GM18519 (cell line): Measurements from ENCODE around the gene MED16.

Source experiments
- ATAC-seq: cut with Tn5 transposase; IDR thresholded peaks from one replicate; pipeline ENCODE4 v1.9.1; 2021; ENCODE audit warnings: mild to moderate bottlenecking, moderate library complexity; ENCODE audit not compliant: unreplicated experiment, low FRiP score

The MED16 gene

GRCh38 chr19:892894-893689 is at the start of gene MED16, which contains the start of gene RNU6-9:
Gene MED16 (minus strand): TSS chr19:893187. CDS start chr19:891131, 2,056 bp downstream.
Gene RNU6-9 (plus strand): TSS chr19:893484.
- peak; percentile 60 for ATAC-seq

- ATAC-seq: no peak
Observed at GRCh38 chr19:942133-942645, 49.2 kb upstream of the MED16 start.

GRCh38 chr19:941292-942132 is 48.5 kb upstream of the MED16 start:
- no peak for ATAC-seq

GRCh38 chr19:940591-941291 is 47.8 kb upstream of the MED16 start:
- ATAC-seq: no peak

- no peak for ATAC-seq
Observed at GRCh38 chr19:939922-940321, 46.9 kb upstream of the MED16 start.

GRCh38 chr19:939439-939838 is 46.5 kb upstream of the MED16 start:
- ATAC-seq: no peak

GRCh38 chr19:938233-938923 is 45.4 kb upstream of the MED16 start:
- ATAC-seq: no peak

- no peak for ATAC-seq
Observed at GRCh38 chr19:937259-937694, 44.3 kb upstream of the MED16 start.

- no peak for ATAC-seq
Observed at GRCh38 chr19:936175-936546, 43.2 kb upstream of the MED16 start.

GRCh38 chr19:934865-935479 is 42.0 kb upstream of the MED16 start:
- ATAC-seq: no peak

GRCh38 chr19:934197-934840 is 41.3 kb upstream of the MED16 start:
- no peak for ATAC-seq

- no peak for ATAC-seq
Observed at GRCh38 chr19:933553-933882, 40.5 kb upstream of the MED16 start.

GRCh38 chr19:932648-933552 is 39.9 kb upstream of the MED16 start:
- ATAC-seq: no peak

GRCh38 chr19:931860-932647 is 39.1 kb upstream of the MED16 start:
- ATAC-seq: no peak

GRCh38 chr19:929891-930258 is 36.9 kb upstream of the MED16 start:
- ATAC-seq: no peak

GRCh38 chr19:929203-929890 is 36.4 kb upstream of the MED16 start:
- no peak for ATAC-seq
